ENCODE data around the gene GNAS. TPM values are rescaled to one million over a fixed set of nuclear protein-coding genes. Genes with fewer than 3 reads are reported as not detected.

GNAS gene
- total RNA-seq, 1 donor from 2014 or later: 663 TPM

DNA sequence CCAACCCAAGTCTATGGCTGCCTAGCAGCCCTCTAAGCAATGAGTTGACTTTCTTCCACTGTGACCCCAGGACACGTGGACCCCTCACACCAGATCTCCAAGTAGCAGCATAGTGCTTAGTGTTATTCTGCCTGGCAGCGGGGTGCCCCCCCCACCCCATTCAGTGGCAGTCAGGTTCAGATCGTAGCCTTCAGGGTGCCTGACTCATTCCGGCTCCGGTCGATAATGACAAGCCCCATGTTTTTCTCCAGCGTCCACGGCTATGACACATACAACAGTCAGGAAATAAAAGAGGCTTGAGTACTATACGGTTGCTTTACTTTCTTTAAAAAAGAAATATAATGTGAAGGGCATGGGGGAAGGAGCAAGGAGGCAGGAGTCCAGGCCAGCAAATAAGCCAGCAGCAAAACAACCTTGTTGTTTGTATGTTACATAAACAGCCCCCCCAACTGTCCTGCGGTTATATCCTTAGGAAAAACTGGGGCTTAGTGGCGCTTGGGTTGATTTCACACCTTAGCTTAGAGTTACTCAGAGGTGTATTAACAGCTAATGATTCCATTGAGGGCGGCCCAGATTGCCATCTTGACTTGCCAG, 23.1 kb downstream of the GNAS start:
- no peak for DNase-seq (ENCODE audit: low spot score in 2 of 2)
- no peaks in the 10 kb centered on the region for H3K4me1 ChIP-seq
- intact Hi-C loops (cut with DNase I): no loop called here
- no peak for TF ChIP-seq CTCF (IDR thresholded peaks at IDR 0.05)
- no peaks in the 10 kb centered on the region for H3K27me3 ChIP-seq
- H3K36me3 ChIP-seq: no peaks in the 10 kb centered on the region
- no peak overlapping the region for H3K27ac ChIP-seq
- H3K4me3 ChIP-seq: no peak overlapping the region
- H3K9me3 ChIP-seq: no peaks in the 10 kb centered on the region

GRCh38 chr20:58876437-58876836, 23.9 kb downstream of the GNAS start:
- Histone ChIP-seq H3K4me3 (no peak overlapping the region), H3K27ac (no peak overlapping the region), H3K36me3 (no peaks in the 10 kb centered on the region), H3K27me3 (no peaks in the 10 kb centered on the region), H3K9me3 (no peaks in the 10 kb centered on the region), H3K4me1 (no peaks in the 10 kb centered on the region)
- intact Hi-C loops (cut with DNase I): no loop called here
- no peak for TF ChIP-seq CTCF (IDR thresholded peaks at IDR 0.05)
- no peak for DNase-seq (ENCODE audit: low spot score in 2 of 2)

DNA sequence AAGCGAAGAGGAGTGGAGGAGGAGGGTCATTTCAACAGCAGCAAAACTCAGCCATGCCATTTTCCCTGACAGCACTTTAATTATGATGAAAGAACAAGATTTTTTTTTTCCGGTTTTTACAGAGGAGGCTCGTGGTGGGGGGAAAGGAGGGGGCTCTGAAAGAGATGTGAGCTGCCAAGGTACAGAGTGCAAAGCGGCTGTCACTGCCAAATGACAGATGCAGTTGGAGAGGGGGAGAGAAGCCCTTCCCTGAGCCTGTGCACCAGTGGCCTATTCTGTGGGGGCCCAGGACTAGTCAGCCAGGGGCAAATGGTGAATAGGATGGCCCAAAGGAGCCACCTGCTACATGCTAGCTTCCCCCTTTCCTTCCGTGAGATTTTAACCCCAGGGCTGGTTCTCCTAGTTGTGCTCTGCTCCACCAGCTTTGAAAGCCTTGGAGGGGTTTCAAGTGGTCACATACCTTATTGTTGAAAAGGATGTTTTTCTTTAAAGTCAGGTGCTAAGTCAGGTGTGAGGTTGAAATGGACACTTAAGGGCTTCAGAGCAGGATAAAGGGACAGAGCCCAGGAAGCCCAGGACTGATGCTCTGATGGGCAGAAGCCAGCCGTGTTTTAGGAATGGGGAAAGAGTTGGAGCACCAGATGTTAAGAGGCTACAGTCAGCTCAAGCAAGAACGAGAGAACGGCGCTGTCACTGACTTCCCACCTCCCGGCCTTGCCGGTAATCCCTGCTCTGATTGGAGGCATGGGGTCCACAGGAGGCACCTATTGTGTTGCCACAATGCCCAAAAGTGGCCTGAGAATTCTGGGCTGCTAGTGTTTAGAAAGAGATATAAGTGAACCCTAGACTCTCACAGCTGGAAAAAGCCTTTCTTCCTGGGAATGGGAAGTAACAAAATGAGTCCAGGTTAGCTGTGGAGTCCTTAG, 24.8 kb downstream of the GNAS start:
- H3K4me1 ChIP-seq: no peaks in the 10 kb centered on the region
- H3K27ac ChIP-seq: no peak overlapping the region
- no peak for TF ChIP-seq CTCF (IDR thresholded peaks at IDR 0.05)
- no peaks in the 10 kb centered on the region for H3K36me3 ChIP-seq
- no peak overlapping the region for H3K4me3 ChIP-seq
- H3K9me3 ChIP-seq: no peaks in the 10 kb centered on the region
- intact Hi-C loops (cut with DNase I): no loop called here
- no peaks in the 10 kb centered on the region for H3K27me3 ChIP-seq
- DNase-seq (ENCODE audit: low spot score in 2 of 2): no peak

DNA sequence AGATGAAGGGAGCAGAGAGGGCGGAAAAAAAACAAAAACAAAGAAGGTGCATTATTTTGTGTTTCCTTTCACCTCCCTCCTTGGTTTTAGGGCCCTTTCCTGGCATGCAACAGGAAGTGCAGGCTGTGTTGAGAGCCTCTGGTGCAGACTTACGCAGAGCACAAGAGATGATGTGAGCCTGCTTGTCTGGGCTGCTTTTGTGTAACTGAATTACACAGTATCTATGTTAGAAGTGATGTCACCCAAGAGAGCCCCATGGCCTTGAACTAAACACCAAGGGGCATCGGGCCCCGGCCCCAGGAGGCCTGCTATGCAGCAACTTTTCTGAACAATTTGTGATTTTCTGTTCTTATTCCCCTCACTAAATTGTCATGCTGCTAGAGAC, 25.5 kb downstream of the GNAS start:
- DNase-seq (ENCODE audit: low spot score in 2 of 2): no peak
- no peak for TF ChIP-seq CTCF (IDR thresholded peaks at IDR 0.05)
- intact Hi-C loops (cut with DNase I): no loop called here
- Histone ChIP-seq H3K4me1 (no peaks in the 10 kb centered on the region), H3K4me3 (no peak overlapping the region), H3K27ac (no peak overlapping the region), H3K27me3 (no peaks in the 10 kb centered on the region), H3K36me3 (no peaks in the 10 kb centered on the region), H3K9me3 (no peaks in the 10 kb centered on the region)

- Histone ChIP-seq H3K4me3 (no peak overlapping the region), H3K9me3 (no peaks in the 10 kb centered on the region), H3K36me3 (no peaks in the 10 kb centered on the region), H3K4me1 (no peaks in the 10 kb centered on the region), H3K27me3 (no peaks in the 10 kb centered on the region), H3K27ac (no peak overlapping the region)
- DNase-seq (ENCODE audit: low spot score in 2 of 2): no peak
- intact Hi-C loops (cut with DNase I): no loop called here
- TF ChIP-seq CTCF (IDR thresholded peaks at IDR 0.05): no peak
These were observed 25.9 kb downstream of the GNAS start for GRCh38 chr20:58878399-58878798.

Measured in ascending aorta (tissue), 2 donors.